KBM-7 (cell line): ENCODE measurements around the gene CMTM8.
"Not testable (repeated sequence)": the region's sequence is repeated elsewhere in the genome, so short reads cannot be mapped to it uniquely, and the experiment has no call there.

Experiments used
- DNase-seq: peaks from one replicate; pipeline ENCODE4 v3.0.0-alpha.2; 2015
- in situ Hi-C: fragments of 300-500 bp; cut with MboI; formaldehyde crosslinking; loops from 2 replicates; pipeline ENCODE4 v1.14.3; 2020; ENCODE audit warnings: low sequenced_read_pairs, low pct_unique_long_range_greater_than_20kb, mixed read lengths

The CMTM8 gene

DNA sequence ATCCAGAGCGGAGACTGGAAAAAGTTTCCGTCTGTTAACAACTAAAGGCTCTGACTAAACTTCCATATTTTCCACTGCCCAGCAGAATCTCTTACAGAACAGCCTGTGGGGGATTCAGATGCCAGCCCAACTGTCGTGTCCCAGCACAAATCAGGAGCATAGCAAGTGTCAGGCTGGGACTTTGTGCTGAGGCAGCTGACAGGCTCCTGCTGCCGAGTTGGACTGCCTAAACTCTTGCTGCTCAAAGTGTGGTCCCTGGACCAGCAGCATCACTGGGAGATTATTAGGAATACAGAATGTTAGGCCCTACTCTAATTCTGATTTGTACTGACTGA is 122.0 kb downstream of the CMTM8 start:
- in situ Hi-C loops: no loop called here

DNA sequence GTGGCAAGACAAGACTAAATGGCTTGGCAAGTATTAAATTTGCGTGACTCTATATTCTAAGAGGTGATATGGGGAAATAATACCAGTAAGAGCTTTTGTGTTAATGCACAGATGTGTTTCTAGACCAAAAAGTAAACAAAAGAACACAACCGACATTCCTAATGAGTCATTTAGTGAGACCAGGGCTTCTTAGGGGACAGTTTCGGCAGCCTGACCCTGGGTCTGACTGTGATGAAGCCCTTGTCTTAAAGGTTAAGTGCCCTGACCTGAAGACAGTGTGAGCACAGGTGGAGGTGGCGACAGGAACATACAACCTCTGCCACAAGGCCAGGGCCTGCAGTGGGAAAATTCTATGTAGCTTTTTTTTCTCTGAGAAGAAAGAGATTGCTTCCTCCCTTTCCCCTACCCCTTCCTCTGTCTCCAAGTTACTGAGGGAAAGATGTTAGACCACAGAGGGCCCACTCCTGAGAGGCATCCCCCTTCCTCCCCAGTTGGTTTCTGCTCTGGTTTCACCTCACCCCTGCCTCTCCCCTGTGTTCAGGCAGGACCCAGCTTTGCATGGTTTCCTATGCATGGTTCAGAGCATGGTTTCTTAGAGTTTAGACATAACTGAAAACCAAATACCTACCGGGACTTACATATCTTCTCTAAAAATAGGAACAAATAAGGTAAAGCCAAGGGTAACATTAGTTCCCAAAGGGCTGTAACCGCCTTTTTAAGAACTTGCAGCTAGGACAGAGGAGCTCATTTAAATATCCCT is 128.3 kb downstream of the CMTM8 start:
- DNase-seq: no peak
- in situ Hi-C loops: no loop called here

More for the DNA sequence above, 122.0 kb downstream of the CMTM8 start:
- DNase-seq: no peak

GRCh38 chr3:32367442-32367841 is 129.0 kb downstream of the CMTM8 start:
- DNase-seq: no peak
- in situ Hi-C loops: no loop called here

GRCh38 chr3:32371461-32372212 is 133.2 kb downstream of the CMTM8 start:
- in situ Hi-C loops: no loop called here
- DNase-seq: no peak

DNA sequence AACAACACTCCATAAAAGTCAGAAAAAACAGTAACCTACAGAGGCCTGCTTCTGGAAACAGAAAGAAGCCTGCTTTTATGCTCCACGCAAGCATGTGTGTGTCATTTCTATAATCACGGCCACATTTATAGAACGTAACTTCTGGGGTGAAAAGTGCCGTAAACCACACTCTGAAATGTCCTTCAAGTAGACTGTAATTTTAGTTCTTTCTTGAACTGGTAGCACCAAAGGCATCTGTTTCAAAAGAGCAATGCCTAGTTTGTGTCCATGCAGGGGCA is 133.7 kb downstream of the CMTM8 start:
- in situ Hi-C loops: no loop called here
- no peak for DNase-seq

DNA sequence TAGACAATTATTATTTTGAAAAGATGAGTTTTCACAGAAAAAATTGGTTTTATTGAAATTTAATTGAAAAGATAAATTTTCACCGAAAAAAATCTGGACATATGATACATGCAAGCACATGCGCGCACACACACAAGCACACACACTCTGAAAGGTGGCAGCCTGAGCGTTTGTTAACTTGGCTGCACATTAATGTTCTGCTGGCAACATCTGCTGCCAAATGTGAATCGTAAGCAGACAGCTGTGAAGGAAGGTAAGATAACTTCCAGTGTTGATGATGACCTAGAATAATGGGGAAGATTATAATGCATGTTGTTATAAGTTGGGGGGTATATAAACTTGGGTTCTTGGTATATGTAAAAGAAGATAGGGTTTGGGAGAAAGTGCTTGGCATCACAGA is 134.8 kb downstream of the CMTM8 start:
- no peak for DNase-seq
- in situ Hi-C loops: no loop called here

GRCh38 chr3:32373844-32374243 is 135.4 kb downstream of the CMTM8 start:
- in situ Hi-C loops: no loop called here
- no peak for DNase-seq

DNA sequence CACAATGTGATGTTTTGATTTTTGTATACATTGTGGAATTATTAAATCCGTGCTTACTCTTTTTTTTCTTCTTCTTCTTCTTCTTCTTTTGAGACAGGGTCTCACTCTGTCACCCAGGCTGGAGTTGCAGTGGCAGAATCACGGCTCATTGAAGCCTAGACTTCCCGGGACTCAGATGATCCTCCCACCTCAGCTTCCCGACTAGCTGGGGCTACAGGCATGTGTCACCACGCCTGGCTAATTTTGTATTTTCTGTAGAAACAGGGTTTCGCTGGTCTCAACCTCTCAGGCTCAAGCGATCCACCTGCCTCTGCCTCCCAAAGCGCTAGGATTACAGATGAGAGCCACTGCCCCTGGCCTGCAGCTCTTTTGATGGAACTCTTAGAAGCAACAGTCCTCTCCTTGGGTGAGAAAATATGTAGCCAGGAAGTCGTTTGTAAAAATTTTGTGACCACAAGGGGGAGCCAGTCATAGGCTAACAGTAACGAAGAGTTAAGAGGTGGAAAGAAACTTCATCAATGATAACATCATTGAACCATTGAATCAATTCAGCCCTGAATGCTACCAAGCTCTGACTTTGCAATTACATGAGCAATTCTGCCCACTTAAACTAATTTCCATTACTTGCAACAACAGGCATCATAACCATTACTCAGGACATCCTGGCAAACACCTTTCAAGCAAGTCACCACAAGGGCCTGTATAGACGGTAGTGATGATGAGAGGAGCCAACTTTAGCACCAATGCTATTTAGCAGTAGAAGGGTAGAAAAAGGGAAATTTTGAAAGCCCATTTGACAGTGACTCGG is 136.5 kb downstream of the CMTM8 start:
- in situ Hi-C loops: no loop called here
- peak; percentile 90 for DNase-seq

- in situ Hi-C loops: no loop called here
- no peak for DNase-seq
Measured at GRCh38 chr3:32375596-32375930, 137.1 kb downstream of the CMTM8 start.

DNA sequence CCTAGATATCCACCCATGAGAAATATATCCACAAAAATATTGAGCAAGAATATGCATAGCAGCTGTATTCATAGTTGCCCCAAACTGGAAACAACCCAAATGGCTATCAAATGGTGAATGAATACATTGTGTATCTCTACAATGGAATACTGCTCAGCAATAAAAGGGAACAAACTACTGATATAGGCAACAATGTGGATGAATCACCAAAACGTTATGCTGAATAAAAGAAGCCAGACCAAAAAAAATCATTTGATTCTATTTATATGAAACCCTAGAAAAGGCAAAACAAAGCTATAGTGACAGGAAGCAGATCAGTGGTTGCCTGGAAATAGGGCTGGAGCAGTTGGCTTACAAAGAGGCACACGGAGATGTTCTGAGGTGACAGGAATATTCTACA is 137.6 kb downstream of the CMTM8 start:
- in situ Hi-C loops: no loop called here
- no peak for DNase-seq

- in situ Hi-C loops: no loop called here
- peak; percentile 71 for DNase-seq
Measured at GRCh38 chr3:32379831-32380500, 141.5 kb downstream of the CMTM8 start.

DNA sequence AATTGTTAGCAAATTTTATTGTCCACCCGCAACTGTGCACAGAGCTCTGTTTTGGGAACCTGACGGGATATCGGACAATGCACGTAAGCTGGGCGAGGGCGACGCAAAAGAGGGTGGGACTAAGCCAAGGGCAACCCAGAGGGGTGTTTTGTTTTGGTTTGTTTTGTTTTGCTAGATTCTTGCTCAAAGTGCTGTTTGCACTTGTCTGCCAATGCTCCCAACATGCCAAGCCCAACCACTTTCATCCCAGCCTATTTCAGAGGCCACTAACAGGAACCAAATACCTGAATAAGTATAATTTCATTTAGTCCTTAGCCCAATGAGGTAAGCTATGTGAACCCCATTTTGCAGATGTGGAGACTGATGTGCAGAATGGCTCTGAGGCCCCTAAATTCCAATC is 143.4 kb downstream of the CMTM8 start:
- no peak for DNase-seq
- in situ Hi-C loops: no loop called here

GRCh38 chr3:32383136-32383711 is 144.7 kb downstream of the CMTM8 start:
- DNase-seq: peak; percentile 70
- in situ Hi-C loops: no loop called here

DNA sequence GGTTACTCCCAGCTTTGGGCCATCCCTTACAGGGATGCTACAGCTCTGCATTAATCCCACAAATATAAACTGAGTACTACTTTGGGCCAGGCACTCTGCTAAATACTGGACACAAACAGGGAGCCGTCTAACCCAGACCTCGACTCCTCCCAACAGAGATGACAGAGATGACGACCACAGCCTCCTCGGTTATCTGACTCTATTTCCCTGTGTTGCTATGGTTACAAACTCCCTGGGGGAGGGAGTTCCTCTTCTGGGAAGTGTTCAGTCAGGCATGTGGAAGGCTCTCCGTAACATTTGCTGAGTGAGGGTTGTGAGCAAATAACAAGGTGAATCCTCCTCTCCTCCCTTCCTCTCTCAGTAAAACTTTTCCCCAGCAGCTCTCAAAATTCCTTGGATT is 146.5 kb downstream of the CMTM8 start:
- in situ Hi-C loops: no loop called here
- peak; percentile 93 for DNase-seq

GRCh38 chr3:32387512-32387911 is 149.0 kb downstream of the CMTM8 start:
- no peak for DNase-seq
- in situ Hi-C loops: no loop called here

DNA sequence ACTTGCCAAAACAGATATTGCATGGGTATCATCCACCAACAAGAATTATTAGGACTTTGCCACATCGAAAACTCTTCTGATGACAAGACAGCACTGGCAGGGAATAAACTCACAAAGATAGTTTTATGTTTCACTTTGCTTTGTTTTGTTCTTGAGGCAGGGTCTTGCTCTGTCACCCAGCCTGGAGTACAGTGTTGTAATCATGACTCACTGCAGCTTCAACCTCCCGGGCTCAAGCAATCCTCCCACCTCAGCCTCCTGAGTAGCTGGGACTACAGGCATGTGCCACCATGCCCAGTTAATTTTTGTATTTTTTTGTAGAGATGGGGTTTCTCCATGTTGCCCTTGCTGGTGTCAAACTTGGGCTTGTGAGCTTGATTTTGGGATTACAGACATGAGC is 151.1 kb downstream of the CMTM8 start:
- in situ Hi-C loops: not testable (repeated sequence)

GRCh38 chr3:32391643-32392535 is 153.4 kb downstream of the CMTM8 start, which contains the start of gene CMTM7:
TSS of gene CMTM7 (plus strand) at chr3:32391853. CDS start at chr3:32391907, 54 bp downstream.
- in situ Hi-C loops: no loop called here

More for the DNA sequence above, 151.1 kb downstream of the CMTM8 start:
- DNase-seq: not testable (repeated sequence)

DNA sequence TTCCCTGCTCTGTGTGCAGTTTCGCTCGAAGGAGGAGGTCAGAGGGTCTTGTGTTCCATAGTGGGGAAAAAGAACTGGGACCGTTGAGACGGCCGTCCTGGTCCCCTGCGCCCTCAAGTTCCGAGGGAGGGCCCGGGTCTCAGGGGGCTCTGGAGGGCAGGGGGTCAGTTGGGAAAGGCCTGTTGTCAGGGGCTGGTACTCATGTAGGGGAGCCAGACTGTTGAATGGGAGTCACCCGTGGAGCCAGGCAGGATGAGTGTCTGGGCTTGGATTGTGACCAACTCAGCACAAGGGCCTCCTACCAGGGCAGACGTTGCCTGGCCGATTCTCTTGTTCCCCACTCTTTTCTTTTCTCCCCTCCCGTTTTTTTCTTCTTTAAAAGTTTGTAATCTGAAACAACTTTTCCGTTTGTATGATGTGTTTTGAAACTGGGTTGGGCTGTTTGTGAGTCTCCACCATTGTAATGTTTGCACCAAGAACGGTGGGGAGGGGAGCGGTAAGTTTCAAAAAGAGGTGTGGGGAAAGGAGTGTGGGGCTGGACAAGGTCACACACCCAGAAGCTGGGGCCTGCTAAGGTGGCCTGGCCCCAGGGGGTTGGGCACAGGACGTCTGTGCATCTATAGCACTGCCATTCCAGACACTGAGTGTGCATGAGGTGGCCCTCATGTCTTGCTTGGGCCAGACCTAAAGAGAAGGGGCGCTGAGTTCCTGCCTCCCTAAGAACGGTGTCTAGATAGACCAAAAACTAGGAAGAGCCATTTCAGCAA is 154.2 kb downstream of the CMTM8 start:
- DNase-seq: no peak
- in situ Hi-C loops: no loop called here

More at GRCh38 chr3:32391643-32392535, 153.4 kb downstream of the CMTM8 start, which contains the start of gene CMTM7:
- peak; percentile 68 for DNase-seq
